ENCODE measurements around the gene LDB2.
A peak's percentile ranks its signal among the peaks of the same experiment; 100 is the strongest.

LDB2 gene

DNA sequence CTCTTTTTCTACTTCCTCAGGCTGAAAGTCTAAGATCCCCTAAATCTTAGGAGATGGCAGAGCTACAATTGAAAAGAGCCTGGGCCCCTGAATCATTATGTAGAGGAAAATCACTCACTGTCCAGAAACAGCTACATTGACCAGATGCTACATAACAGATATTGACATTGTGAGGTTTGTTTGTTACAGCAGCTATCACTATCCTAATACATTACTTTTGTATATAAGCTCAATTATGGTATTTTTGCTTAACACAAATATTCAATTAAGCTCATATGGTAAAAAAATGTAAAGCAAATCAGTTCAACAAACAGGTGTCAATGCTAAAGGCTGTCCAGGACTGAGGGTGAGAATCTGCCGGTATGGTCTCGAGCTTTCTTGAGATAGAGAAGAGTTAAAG is 89.4 kb downstream of the LDB2 start:
- no peak for ATAC-seq
- Mint-ChIP-seq H3K4me1 (no peaks in the 10 kb centered on the region), H3K4me3 (no peak overlapping the region), H3K36me3 (no peaks in the 10 kb centered on the region), H3K9me3 (no peaks in the 10 kb centered on the region), H3K27ac (no peak overlapping the region)
- no peak for DNase-seq (ENCODE audit: low spot score in 2 of 2)

GRCh38 chr4:16807355-16807754 is 91.1 kb downstream of the LDB2 start:
- H3K9me3 Mint-ChIP-seq, result no peaks in the 10 kb centered on the region
- no peaks in the 10 kb centered on the region for H3K4me1 Mint-ChIP-seq
- no peak overlapping the region for H3K27ac Mint-ChIP-seq
- H3K36me3 Mint-ChIP-seq, result no peaks in the 10 kb centered on the region
- ATAC-seq (no peak), DNase-seq (ENCODE audit: low spot score in 2 of 2) (no peak)
- no peak overlapping the region for H3K4me3 Mint-ChIP-seq

GRCh38 chr4:16804581-16804980 is 93.9 kb downstream of the LDB2 start:
- H3K27ac Mint-ChIP-seq, result no peak overlapping the region
- DNase-seq (ENCODE audit: low spot score in 2 of 2), result no peak
- no peaks in the 10 kb centered on the region for H3K4me1 Mint-ChIP-seq
- H3K36me3 Mint-ChIP-seq, result no peaks in the 10 kb centered on the region
- H3K4me3 Mint-ChIP-seq, result no peak overlapping the region
- no peaks in the 10 kb centered on the region for H3K9me3 Mint-ChIP-seq
- no peak for ATAC-seq

DNA sequence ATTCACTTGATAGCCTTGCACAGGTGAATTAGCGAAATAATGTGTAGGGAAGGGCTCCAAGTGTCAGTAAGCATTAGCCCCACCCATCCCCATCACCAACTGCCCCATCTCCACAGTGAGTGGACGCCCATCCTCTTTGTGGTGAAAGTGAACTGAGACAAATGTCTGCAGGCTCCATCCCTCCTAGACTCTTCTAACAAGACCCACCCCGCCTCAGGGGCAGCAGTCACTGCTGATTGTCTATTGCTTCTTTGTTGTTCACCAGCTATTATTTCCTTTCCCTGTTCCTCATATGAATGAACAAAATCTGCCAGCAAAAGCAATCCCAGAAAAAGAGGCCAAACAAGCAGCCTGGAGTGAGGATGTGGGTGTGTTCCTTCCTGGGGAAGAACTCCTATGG is 96.4 kb downstream of the LDB2 start:
- H3K9me3 Mint-ChIP-seq, result no peaks in the 10 kb centered on the region
- H3K27ac Mint-ChIP-seq, result no peak overlapping the region
- no peak for ATAC-seq
- H3K4me1 Mint-ChIP-seq, result no peaks in the 10 kb centered on the region
- H3K36me3 Mint-ChIP-seq, result no peaks in the 10 kb centered on the region
- DNase-seq (ENCODE audit: low spot score in 2 of 2), result no peak
- no peak overlapping the region for H3K4me3 Mint-ChIP-seq

- Mint-ChIP-seq H3K4me1 (no peaks in the 10 kb centered on the region), H3K4me3 (no peak overlapping the region), H3K9me3 (no peaks in the 10 kb centered on the region), H3K27ac (no peak overlapping the region), H3K36me3 (no peaks in the 10 kb centered on the region)
- no peak for ATAC-seq
- DNase-seq (ENCODE audit: low spot score in 2 of 2), result no peak
Observed at GRCh38 chr4:16801356-16801755, 97.1 kb downstream of the LDB2 start.

DNA sequence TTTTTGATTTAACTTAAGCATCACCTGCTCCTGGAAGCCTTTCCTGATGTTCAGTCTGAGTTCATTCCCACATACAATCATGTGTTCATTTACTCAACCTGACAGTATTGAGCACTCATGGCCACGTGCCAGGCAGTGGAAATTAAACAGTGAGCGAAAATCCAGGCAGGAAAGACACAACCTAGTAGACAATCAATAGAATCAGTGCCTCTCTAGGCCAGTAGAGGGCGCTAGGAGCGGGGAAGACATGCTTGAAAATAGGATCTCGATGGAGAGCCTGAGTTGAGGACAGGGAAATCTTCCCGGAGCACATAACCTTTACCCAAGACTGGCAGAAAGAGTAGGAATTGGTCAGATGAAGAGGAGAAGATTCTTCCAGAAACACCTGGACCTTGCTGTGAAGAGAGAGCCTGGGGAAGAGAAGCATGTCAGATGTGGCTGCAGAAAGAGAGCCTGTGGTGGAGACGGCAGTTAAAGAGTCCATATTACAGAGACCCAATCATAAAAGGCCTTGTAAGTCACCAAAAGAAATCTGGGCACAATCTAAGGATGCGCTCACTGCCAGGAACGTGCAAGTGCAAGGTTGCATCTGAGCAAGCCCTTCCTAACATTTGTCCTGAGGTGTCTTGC is 103.5 kb downstream of the LDB2 start:
- H3K36me3 Mint-ChIP-seq, result no peaks in the 10 kb centered on the region
- ATAC-seq (no peak), DNase-seq (ENCODE audit: low spot score in 2 of 2) (peak; percentile 9 to 62)
- no peak overlapping the region for H3K27ac Mint-ChIP-seq
- no peaks in the 10 kb centered on the region for H3K9me3 Mint-ChIP-seq
- no peak overlapping the region for H3K4me3 Mint-ChIP-seq
- peaks cover 5% of the 10 kb centered on the region for H3K4me1 Mint-ChIP-seq

GRCh38 chr4:16791460-16791859 is 107.0 kb downstream of the LDB2 start:
- Mint-ChIP-seq H3K27ac (no peak overlapping the region), H3K4me3 (no peak overlapping the region), H3K9me3 (no peaks in the 10 kb centered on the region), H3K36me3 (no peaks in the 10 kb centered on the region), H3K4me1 (peaks cover 5% of the 10 kb centered on the region)
- DNase-seq (ENCODE audit: low spot score in 2 of 2) (no peak), ATAC-seq (no peak)

- Mint-ChIP-seq H3K27ac (no peak overlapping the region), H3K9me3 (no peaks in the 10 kb centered on the region), H3K36me3 (no peaks in the 10 kb centered on the region), H3K4me3 (no peak overlapping the region), H3K4me1 (peaks cover 5% of the 10 kb centered on the region)
- DNase-seq (ENCODE audit: low spot score in 2 of 2) (no peak), ATAC-seq (no peak)
Observed at GRCh38 chr4:16790508-16790907, 107.9 kb downstream of the LDB2 start.

DNA sequence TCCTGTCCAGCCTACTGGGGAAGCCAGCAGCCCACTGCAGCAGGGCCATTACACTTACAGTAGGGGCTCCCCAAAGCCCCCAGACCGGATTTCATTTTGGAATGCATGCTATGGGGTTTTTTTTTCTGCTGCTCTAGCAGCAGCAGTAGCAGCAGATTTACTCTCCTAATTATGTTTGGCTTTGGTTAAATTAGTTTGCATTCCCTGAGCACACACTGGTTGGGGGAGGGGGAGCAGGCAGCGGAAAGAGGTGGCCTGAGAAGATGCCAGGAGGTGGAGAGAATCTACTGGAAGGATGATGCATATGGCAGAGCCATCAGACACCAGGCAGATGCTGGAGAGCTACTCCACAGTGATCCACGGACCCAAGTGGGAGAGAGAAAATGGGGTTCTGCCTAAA is 109.6 kb downstream of the LDB2 start:
- Mint-ChIP-seq H3K4me1 (no peaks in the 10 kb centered on the region), H3K9me3 (no peaks in the 10 kb centered on the region), H3K4me3 (no peak overlapping the region), H3K36me3 (no peaks in the 10 kb centered on the region), H3K27ac (no peak overlapping the region)
- no peak for ATAC-seq
- no peak for DNase-seq (ENCODE audit: low spot score in 2 of 2)

GRCh38 chr4:16785793-16786527 is 112.5 kb downstream of the LDB2 start:
- no peak for ATAC-seq
- H3K36me3 Mint-ChIP-seq, result no peaks in the 10 kb centered on the region
- H3K27ac Mint-ChIP-seq, result no peak overlapping the region
- no peak overlapping the region for H3K4me3 Mint-ChIP-seq
- no peak for DNase-seq (ENCODE audit: low spot score in 2 of 2)
- H3K4me1 Mint-ChIP-seq, result no peaks in the 10 kb centered on the region
- H3K9me3 Mint-ChIP-seq, result no peaks in the 10 kb centered on the region

DNA sequence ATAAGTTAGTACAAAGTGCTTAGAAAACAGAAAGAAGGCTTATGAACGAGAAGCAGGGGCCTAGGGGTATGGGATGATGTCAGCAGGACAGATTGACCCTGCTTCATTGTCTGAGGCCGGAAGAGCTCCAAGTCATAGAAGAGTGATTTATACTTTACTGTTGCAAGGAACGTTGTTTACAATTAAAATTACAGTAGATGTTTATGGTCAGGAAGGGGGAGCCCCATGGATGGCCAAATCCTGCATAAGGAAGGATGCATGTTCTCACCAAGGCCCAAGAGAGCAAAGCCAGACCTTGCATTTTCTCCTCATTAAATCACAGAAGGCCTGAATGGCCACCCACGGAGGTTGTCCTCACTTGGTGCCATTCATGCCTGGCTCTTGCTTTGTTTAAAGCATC is 115.3 kb downstream of the LDB2 start:
- no peak overlapping the region for H3K4me3 Mint-ChIP-seq
- no peak for DNase-seq (ENCODE audit: low spot score in 2 of 2)
- H3K36me3 Mint-ChIP-seq, result no peaks in the 10 kb centered on the region
- no peak overlapping the region for H3K27ac Mint-ChIP-seq
- no peaks in the 10 kb centered on the region for H3K4me1 Mint-ChIP-seq
- ATAC-seq, result no peak
- H3K9me3 Mint-ChIP-seq, result no peaks in the 10 kb centered on the region

GRCh38 chr4:16779028-16779675 is 119.3 kb downstream of the LDB2 start:
- H3K4me3 Mint-ChIP-seq, result no peak overlapping the region
- no peak overlapping the region for H3K27ac Mint-ChIP-seq
- H3K4me1 Mint-ChIP-seq, result no peaks in the 10 kb centered on the region
- no peak for ATAC-seq
- no peak for DNase-seq (ENCODE audit: low spot score in 2 of 2)
- no peaks in the 10 kb centered on the region for H3K9me3 Mint-ChIP-seq
- no peaks in the 10 kb centered on the region for H3K36me3 Mint-ChIP-seq

- Mint-ChIP-seq H3K36me3 (no peaks in the 10 kb centered on the region), H3K9me3 (no peaks in the 10 kb centered on the region), H3K27ac (no peak overlapping the region), H3K4me3 (no peak overlapping the region), H3K4me1 (no peaks in the 10 kb centered on the region)
- DNase-seq (ENCODE audit: low spot score in 2 of 2), result no peak
- no peak for ATAC-seq
Observed at GRCh38 chr4:16777726-16778125, 120.7 kb downstream of the LDB2 start.

- H3K36me3 Mint-ChIP-seq, result no peaks in the 10 kb centered on the region
- no peak overlapping the region for H3K27ac Mint-ChIP-seq
- no peak overlapping the region for H3K4me3 Mint-ChIP-seq
- no peaks in the 10 kb centered on the region for H3K9me3 Mint-ChIP-seq
- H3K4me1 Mint-ChIP-seq, result no peaks in the 10 kb centered on the region
- ATAC-seq (no peak), DNase-seq (ENCODE audit: low spot score in 2 of 2) (no peak)
Observed at GRCh38 chr4:16775411-16776154, 122.9 kb downstream of the LDB2 start.

GRCh38 chr4:16772366-16772850 is 126.0 kb downstream of the LDB2 start:
- DNase-seq (ENCODE audit: low spot score in 2 of 2) (no peak), ATAC-seq (no peak)
- H3K4me1 Mint-ChIP-seq, result no peaks in the 10 kb centered on the region
- H3K9me3 Mint-ChIP-seq, result no peaks in the 10 kb centered on the region
- H3K36me3 Mint-ChIP-seq, result no peaks in the 10 kb centered on the region
- no peak overlapping the region for H3K27ac Mint-ChIP-seq
- H3K4me3 Mint-ChIP-seq, result no peak overlapping the region

Measured in stimulated activated effector memory CD8-positive, alpha-beta T cell treated with anti-CD3 and anti-CD28 coated beads, Interleukin-12 subunit alpha, Interleukin-12 subunit beta, amount 100 ng/mL, for 72 hours (primary cell).